Activated CD4-positive, CD25-positive, alpha-beta regulatory T cell (primary cell): ENCODE results near the gene DCBLD2.

Experiments used
- DNase-seq, 4 experiments: peaks; one replicate each; lab custom pipeline; 2025; lab: John Stamatoyannopoulos, UW

Gene DCBLD2

GRCh38 chr3:98901392-98902350, at the start of gene DCBLD2:
Gene DCBLD2 (minus strand): TSS chr3:98901695. CDS start chr3:98901326, 369 bp downstream.
- DNase-seq, result peak; percentile 72 to 79 (median 74)

GRCh38 chr3:98945666-98946065, 44.2 kb upstream of the DCBLD2 start:
- no peak for DNase-seq

- DNase-seq, result no peak
Observed at GRCh38 chr3:98945101-98945524, 43.6 kb upstream of the DCBLD2 start.

- no peak for DNase-seq
Observed at GRCh38 chr3:98930413-98930812, 28.9 kb upstream of the DCBLD2 start.

- DNase-seq, result no peak
Observed at GRCh38 chr3:98921957-98922356, 20.5 kb upstream of the DCBLD2 start.

- no peak for DNase-seq
Observed at GRCh38 chr3:98920166-98920565, 18.7 kb upstream of the DCBLD2 start.

GRCh38 chr3:98918586-98918985, 17.1 kb upstream of the DCBLD2 start:
- DNase-seq, result no peak

- DNase-seq, result no peak
Observed at GRCh38 chr3:98917608-98918007, 16.1 kb upstream of the DCBLD2 start.

- DNase-seq, result no peak
Observed at GRCh38 chr3:98914210-98915080, 12.9 kb upstream of the DCBLD2 start.

GRCh38 chr3:98912448-98912847, 11.0 kb upstream of the DCBLD2 start:
- DNase-seq, result no peak

- no peak for DNase-seq
Observed at GRCh38 chr3:98906230-98906629, 4.7 kb upstream of the DCBLD2 start.

GRCh38 chr3:98903705-98904481, 2.4 kb upstream of the DCBLD2 start:
- DNase-seq, result no peak

GRCh38 chr3:98903099-98903498, 1.6 kb upstream of the DCBLD2 start:
- DNase-seq, result no peak

- DNase-seq, result no peak
Observed at GRCh38 chr3:98902351-98902740, 851 bp upstream of the DCBLD2 start.

GRCh38 chr3:98901119-98901391, 440 bp downstream of the DCBLD2 start:
- DNase-seq, result peak in 1 of 4 experiments; percentile 1

- DNase-seq, result peak in 1 of 4 experiments; percentile 4
Observed at GRCh38 chr3:98900265-98901118, 1.0 kb downstream of the DCBLD2 start.

GRCh38 chr3:98897701-98898100, 3.8 kb downstream of the DCBLD2 start:
- DNase-seq, result no peak

GRCh38 chr3:98894791-98895576, 6.5 kb downstream of the DCBLD2 start:
- DNase-seq, result no peak

- DNase-seq, result no peak
Observed at GRCh38 chr3:98893740-98894139, 7.8 kb downstream of the DCBLD2 start.

- DNase-seq, result no peak
Observed at GRCh38 chr3:98892263-98892662, 9.2 kb downstream of the DCBLD2 start.
